Stimulated activated CD4-positive, alpha-beta T cell treated with anti-CD3 and anti-CD28 coated beads, Interleukin-4, amount 100 ng/mL, for 24 hours (primary cell): ENCODE data around the gene GCH1.
"Not testable (repeated sequence)": the region's sequence is repeated elsewhere in the genome, so short reads cannot be mapped to it uniquely, and the experiment has no call there.

Source experiments
- DNase-seq: peaks from one replicate; pipeline ENCODE4 v3.0.0-alpha.2; 2020

GCH1 gene

GRCh38 chr14:54816450-54816849, 86.2 kb downstream of the GCH1 start:
- no peak for DNase-seq

DNA sequence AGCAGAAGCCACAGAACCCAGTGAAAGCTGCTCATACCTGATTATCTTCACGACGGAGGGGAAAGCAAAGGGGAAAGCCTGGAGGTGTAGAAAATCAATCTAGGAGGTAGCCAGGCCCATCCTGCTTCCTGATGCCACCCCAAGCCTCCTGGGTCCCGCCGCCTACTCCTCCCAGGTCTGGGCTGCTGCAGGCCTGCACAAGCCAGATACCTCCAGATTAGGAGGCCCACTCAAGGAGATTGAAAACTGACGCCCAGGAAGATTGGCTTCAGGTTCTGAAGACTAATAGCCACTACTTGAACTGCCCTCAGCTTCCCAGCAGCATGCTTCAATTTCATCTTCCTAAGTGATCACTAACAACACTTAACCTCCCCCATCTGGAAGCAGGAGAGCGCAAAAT, 87.1 kb downstream of the GCH1 start:
- no peak for DNase-seq

DNA sequence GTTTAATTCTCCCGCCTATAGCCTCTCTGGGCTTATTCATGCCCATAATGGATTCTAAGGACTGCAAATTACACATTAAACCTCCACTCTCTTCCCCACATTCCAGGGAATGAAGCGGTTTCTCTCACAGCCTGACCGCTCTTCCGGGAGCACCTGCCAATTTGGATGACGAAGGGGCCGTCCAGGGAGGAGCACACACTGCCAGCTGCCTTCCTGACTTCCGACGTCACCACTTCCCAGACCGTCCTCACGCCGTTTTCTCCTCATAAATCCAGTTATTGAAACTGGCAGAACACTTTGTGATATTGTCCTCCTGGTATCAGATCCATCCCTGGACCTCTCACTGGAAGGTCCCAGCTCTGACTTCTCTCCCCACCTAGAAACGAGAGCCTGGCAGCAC, 87.6 kb downstream of the GCH1 start:
- DNase-seq = no peak

DNA sequence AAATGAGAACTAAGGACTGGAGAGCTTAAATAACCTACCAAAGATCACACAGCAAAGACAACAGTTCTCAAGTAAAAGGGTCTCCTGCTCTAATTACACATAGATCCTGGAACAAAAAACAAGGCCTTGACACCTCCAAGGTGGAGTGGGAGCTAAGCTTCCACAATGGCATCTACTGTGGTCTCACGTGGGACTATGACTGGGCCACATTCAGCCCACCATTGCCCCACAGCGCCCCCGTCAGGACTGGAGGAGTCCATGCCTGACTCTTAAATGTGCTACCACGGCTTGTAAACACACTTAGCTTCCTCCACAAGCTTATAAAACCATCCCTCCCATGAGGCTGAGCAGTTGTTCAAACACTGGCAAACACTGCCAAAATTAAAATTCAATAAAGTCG, 88.5 kb downstream of the GCH1 start:
- DNase-seq = peak; percentile 25

GRCh38 chr14:54813081-54813480, 89.5 kb downstream of the GCH1 start:
- no peak for DNase-seq

DNA sequence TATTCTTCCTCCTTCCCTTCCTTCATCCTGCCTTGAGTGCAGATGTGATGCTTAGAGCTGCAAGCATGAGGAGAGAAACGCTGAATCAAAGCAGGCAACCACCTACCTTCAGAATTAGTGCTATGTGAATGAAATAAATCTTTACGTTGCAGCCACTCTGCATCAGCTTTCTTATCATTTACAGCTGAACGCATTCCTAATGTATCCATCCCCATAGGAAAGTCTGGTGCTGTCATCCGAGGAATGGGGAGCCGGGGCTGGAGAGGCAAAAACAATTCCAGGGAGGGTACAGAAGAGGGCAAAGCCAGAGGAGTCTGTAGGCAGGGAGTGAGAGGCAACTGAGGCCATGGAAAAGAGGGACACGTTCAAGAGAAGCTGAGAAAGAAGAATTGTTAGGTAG, 90.0 kb downstream of the GCH1 start:
- DNase-seq = no peak

- peak; percentile 9 for DNase-seq
Measured at GRCh38 chr14:54809767-54810166, 92.9 kb downstream of the GCH1 start.

GRCh38 chr14:54808326-54809161, 94.1 kb downstream of the GCH1 start:
- no peak for DNase-seq

DNA sequence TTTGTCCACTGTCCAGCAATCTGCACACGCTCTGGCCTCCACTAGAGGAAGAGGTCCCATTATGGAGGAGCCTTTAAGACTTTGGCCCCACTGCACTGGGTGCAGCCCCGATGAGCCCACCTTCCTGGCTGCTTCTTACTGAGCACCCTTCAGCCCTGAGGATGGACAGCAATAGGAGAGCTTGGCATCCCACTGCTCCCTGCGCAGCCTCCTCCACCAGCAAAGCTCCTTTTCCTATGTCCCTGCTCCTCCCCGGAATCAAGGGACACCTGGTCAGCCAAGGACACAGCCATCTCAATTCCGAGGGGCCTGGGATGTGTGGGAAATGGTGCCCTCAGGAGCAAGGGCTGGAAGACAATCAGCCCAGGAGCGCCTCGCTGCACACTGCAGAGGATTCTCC, 94.7 kb downstream of the GCH1 start:
- no peak for DNase-seq

GRCh38 chr14:54807428-54807827, 95.2 kb downstream of the GCH1 start:
- no peak for DNase-seq

DNA sequence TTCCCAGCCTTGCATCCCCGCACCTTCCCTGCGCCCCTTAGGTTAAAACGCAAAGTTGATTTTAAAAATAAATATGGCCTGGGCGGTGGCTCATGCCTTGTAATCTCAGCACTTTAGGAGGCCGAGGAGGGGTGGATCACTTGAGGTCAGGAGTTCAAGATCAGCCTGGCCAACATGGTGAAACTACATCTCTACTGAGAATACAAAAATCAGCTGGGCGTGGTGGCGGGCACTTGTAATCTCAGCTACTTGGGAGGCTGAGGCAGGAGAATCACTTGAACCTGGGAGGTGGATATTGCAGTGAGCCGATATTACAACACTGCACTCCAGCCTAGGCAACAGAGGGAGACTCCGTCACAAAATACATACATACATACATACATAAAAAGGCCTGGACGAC, 96.0 kb downstream of the GCH1 start:
- no peak for DNase-seq

- DNase-seq = peak; percentile 80
Measured at GRCh38 chr14:54805445-54806322, 96.9 kb downstream of the GCH1 start.

- DNase-seq = no peak
Measured at GRCh38 chr14:54805070-54805444, 97.6 kb downstream of the GCH1 start.

DNA sequence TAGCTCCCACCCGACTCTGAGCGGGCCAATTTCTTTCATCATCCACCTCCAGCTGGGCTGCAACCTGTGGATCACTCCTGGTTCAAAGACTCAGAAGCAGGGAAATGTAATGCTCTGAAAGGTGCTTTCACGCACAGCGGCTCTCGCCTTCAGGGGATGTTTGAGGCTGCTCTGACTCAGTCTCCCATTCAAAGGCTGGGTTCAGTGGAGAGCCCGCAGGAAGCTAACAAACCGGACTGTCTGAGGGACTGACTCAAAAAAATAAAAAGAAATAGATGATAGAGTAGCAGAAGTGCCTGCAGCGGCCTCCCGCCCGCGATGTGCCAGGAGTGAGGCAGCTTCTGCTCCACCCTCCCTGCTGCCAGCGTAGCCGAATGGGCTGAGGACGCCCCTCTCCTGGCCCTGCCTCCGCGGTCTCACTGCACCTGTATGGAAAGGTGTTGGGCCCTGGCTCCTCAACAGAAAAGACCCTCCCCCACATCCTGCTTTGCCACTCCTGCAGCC, 98.0 kb downstream of the GCH1 start:
- DNase-seq = no peak

GRCh38 chr14:54803926-54804537, 98.6 kb downstream of the GCH1 start:
- DNase-seq = no peak

GRCh38 chr14:54803396-54803795, 99.2 kb downstream of the GCH1 start:
- DNase-seq = no peak

- DNase-seq = not testable (repeated sequence)
Measured at GRCh38 chr14:54801482-54801881, 101.1 kb downstream of the GCH1 start.

DNA sequence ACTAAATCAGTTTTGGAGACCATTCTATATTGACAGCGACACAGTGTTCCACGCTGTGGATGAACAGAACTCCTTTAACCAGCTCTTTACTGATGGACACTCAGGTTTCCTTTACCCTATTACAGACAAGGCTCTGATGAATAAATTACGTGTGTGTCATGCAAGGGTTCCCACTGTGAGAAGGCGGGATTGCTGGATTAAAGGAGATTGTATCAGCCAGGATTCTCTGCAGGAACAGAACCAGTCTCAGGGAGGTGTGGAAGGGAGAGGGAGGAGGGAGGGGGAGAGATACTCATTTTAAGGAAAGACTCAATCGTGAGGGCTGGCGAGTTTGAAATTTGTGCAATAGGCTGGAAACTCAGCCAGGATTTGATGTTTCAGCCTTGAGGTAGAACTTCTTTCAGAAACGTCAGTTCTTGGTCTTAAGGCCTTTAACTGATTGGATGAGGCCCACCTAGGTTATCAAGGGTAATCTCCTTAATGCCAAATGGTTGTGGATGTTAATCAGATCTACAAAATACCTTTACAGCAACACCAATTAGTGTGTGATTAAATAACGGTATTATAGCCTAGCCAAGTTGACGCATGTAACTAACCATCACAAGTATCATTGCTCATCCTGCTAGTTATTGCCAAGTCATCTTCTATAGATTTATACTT, 104.0 kb downstream of the GCH1 start:
- no peak for DNase-seq

- no peak for DNase-seq
Measured at GRCh38 chr14:54797986-54798385, 104.6 kb downstream of the GCH1 start.

GRCh38 chr14:54797556-54797955, 105.1 kb downstream of the GCH1 start:
- no peak for DNase-seq

GRCh38 chr14:54796961-54797360, 105.7 kb downstream of the GCH1 start:
- DNase-seq = no peak

DNA sequence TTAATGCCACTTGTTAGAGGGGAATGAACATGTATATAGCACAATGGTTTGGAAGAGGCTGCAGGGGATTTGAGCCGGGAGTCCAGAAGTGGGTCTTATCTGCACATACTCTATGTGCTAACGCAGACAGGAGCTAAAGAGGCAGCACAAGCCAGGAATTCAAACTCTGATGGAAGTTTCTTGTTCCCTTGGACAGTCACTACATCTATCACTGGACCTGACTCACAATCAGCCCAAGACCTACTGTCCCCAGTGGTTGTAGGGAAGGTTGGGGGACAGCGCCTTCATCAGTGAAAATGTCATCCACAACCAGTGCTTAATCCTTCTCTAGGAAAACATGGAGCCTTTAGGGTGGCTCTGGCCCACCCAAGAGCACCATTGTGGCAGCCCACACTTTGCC, 107.8 kb downstream of the GCH1 start:
- no peak for DNase-seq

DNA sequence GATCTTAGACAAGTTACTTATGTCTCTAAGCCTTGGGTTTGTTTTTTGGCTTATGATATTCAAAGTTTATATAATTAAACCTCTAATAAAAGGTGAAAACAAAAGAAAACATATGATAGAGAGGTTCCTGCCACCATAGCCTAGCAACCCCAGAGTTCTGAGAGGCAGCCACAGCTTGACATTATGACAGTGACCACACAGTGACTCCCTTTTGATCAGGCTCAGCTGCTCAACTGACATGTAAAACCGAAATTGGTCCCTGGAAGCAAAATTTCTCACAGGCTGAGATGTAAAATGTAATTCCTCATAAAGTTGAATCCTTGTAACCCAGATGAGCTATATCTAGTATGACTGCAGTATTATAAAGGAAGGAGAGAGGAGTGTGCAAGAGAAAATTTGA, 108.5 kb downstream of the GCH1 start:
- no peak for DNase-seq
